Thyroid gland (tissue), 4 donors: Measurements from ENCODE around the gene SFTPD. TPM values are rescaled to one million over a fixed set of nuclear protein-coding genes. Genes with fewer than 3 reads are reported as not detected.

Source experiments
- DNase-seq, 2 donors: peaks; one replicate each; pipeline ENCODE4 v3.0.0-alpha.2; 2019
- H3K27ac ChIP-seq, 3 donors: fragments of 200-600 bp; sonication (generic); 1 replicate in 2 of 3; 2 replicates in 1 of 3; pipeline ENCODE4 v1.5.1; 2016 to 2019; ENCODE audit warnings: mild to moderate bottlenecking in 1 of 3, moderate library complexity in 1 of 3
- H3K27me3 ChIP-seq: fragments of 200-600 bp; sonication (generic); one replicate; pipeline ENCODE4 v1.5.1; 2019
- H3K36me3 ChIP-seq, 2 donors: fragments of 200-600 bp; sonication (generic); one replicate each; pipeline ENCODE4 v1.5.1; 2016 to 2019
- H3K4me1 ChIP-seq, 2 donors: fragments of 200-600 bp; sonication (generic); one replicate each; pipeline ENCODE4 v1.5.1; 2017 to 2019
- H3K4me3 ChIP-seq, 3 donors: fragments of 200-600 bp; sonication (generic); replicated peaks in 1 of 3; 1 replicate in 2 of 3; 2 replicates in 1 of 3; pipeline ENCODE4 v1.5.1; 2016; ENCODE audit warnings: mild to moderate bottlenecking in 1 of 3
- H3K9me3 ChIP-seq: fragments of 200-600 bp; sonication (generic); one replicate; pipeline ENCODE4 v1.5.1; 2017
- CTCF ChIP-seq, 6 experiments: fragments of 200-600 bp in 3 of 6; fragments of 450-650 bp in 3 of 6; sonication (generic) in 3 of 6; IDR thresholded peaks; one replicate each; pipeline ENCODE4 v1.5.1; 2016 to 2019; ENCODE audit warnings: antibody characterized with exemption in 6 of 6, mild to moderate bottlenecking in 2 of 6, inconsistent platforms in 1 of 6, moderate library complexity in 1 of 6
- POLR2A ChIP-seq, 2 donors: fragments of 450-650 bp; IDR thresholded peaks; one replicate each; pipeline ENCODE4 v1.6.1; 2017; ENCODE audit warnings: antibody characterized with exemption in 2 of 2, mild to moderate bottlenecking in 2 of 2, moderate library complexity in 1 of 2
- WGBS, 2 donors: methylation state at CpG; one replicate each; pipeline ENCODE4 v1.1.5; 2017; 5-methylcytosine and 5-hydroxymethylcytosine counted together
- intact Hi-C: fragments of 100-400 bp; cut with DNase I; formaldehyde crosslinking; loops from one replicate; pipeline ENCODE4 v1.15.1; 2023
- total RNA-seq, 4 donors: library from RNA; depleted of rRNA; stranded (reverse); fragments of >200 nt; gene quantifications; one replicate each; pipeline ENCODE4 v1.2.3, GENCODE V29; 2016

The SFTPD gene
- total RNA-seq, 4 donors from 2014 or later: 3.0 to 10.8 (median 5.7) TPM

GRCh38 chr10:79976999-79977398 lies 28.1 kb upstream of the SFTPD start:
- H3K27me3 ChIP-seq: no peaks in the 10 kb centered on the region
- H3K36me3 ChIP-seq: no peaks in the 10 kb centered on the region
- peaks cover 15 to 21% of the 10 kb centered on the region in 2 donors for H3K4me1 ChIP-seq
- H3K27ac ChIP-seq: no peak overlapping the region
- no peak for TF ChIP-seq CTCF (IDR thresholded peaks at IDR 0.05)
- TF ChIP-seq POLR2A (IDR thresholded peaks at IDR 0.05): no peak
- no peak overlapping the region for H3K4me3 ChIP-seq
- intact Hi-C loops: no loop called here
- no peak for DNase-seq
- H3K9me3 ChIP-seq: no peaks in the 10 kb centered on the region
- 83 to 89% methylated on average over 2 of the region's 2 CpGs for WGBS, 2 donors

DNA sequence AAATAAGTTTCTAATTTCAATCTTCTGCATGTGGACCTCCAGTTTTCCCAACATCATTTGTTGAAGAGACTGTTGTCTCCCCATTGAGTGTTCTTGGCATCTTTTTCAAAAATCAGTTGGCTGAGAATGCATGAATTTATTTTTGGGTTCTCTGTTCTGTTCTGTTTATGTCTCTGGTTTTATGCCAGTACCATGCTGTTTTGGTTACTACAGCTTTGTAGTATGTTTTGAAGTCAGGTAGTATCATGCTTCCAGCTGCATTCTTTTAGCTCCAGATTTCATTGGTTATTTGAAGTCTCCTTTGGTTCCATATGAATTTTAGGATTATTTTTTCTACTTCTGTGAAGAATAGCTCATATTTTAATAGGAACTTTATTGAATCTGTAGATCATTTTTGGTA lies 21.2 kb upstream of the SFTPD start:
- Histone ChIP-seq H3K27ac (no peak overlapping the region), H3K4me3 (no peak overlapping the region), H3K4me1 (no peaks in the 10 kb centered on the region), H3K27me3 (no peaks in the 10 kb centered on the region), H3K9me3 (no peaks in the 10 kb centered on the region), H3K36me3 (no peaks in the 10 kb centered on the region)
- intact Hi-C loops: no loop called here
- DNase-seq: no peak
- TF ChIP-seq POLR2A (IDR thresholded peaks at IDR 0.05): no peak
- TF ChIP-seq CTCF (IDR thresholded peaks at IDR 0.05): no peak

GRCh38 chr10:79947787-79948424 lies 999 bp downstream of the SFTPD start:
- Histone ChIP-seq H3K9me3 (no peaks in the 10 kb centered on the region), H3K4me1 (peaks cover 0 to 13% of the 10 kb centered on the region in 2 donors), H3K36me3 (no peaks in the 10 kb centered on the region), H3K4me3 (no peak overlapping the region), H3K27me3 (no peaks in the 10 kb centered on the region), H3K27ac (no peak overlapping the region)
- intact Hi-C loops: no loop called here
- peak in 1 of 2 donors; percentile 14 for DNase-seq
- WGBS, 2 donors: 63 to 88% methylated on average over 4 of the region's 5 CpGs
- TF ChIP-seq POLR2A (IDR thresholded peaks at IDR 0.05) (no peak), CTCF (IDR thresholded peaks at IDR 0.05) (no peak)

- peak in 1 of 2 donors; percentile 22 for DNase-seq
- Histone ChIP-seq H3K27ac (no peak overlapping the region), H3K27me3 (no peaks in the 10 kb centered on the region), H3K36me3 (no peaks in the 10 kb centered on the region), H3K4me3 (no peak overlapping the region), H3K4me1 (peaks cover 0 to 13% of the 10 kb centered on the region in 2 donors), H3K9me3 (no peaks in the 10 kb centered on the region)
- TF ChIP-seq CTCF (IDR thresholded peaks at IDR 0.05) (no peak), POLR2A (IDR thresholded peaks at IDR 0.05) (no peak)
- intact Hi-C loops: no loop called here
- WGBS, 2 donors: 48 to 52% methylated on average over 2 of the region's 2 CpGs
Observed at GRCh38 chr10:79947083-79947415, 1.9 kb downstream of the SFTPD start.

DNA sequence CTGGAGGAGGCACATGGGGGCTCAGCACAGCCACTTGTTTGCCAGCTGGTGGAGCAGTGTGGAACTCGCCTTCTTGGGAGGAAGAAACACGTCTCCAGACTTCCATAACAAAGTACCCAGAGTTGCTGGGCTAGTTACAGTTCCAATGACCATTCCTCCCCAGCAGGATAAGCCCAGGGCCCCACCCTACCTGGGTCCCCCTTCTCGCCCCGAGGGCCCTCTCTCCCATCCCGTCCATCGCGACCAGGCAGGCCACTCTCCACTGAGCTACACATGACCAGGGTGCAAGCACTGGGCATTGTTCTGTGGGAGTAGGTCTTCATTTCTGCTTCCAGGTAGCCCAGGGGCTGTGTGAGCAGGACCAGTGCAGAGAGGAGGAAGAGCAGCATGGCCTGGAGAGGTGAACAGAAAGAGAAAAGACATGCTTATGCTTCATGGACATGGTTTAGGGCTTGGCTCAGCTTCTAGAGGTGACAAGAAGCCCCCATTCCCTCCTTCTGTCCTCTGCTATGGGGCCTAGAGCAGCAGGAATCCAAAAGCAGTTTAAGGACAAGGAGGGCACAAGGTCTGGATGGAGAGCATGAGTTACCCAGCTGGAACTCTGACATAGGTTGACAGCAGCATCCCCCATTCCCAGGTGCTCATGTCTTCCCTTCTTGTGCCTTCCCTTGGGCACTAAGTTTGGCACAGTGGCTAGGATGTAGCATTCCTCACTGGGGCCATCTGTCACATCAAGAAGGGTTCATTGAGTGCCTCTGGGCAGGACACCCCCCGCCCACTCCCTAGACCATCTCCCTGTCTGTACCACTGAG lies 2.4 kb downstream of the SFTPD start:
- Histone ChIP-seq H3K4me3 (no peak overlapping the region), H3K9me3 (no peaks in the 10 kb centered on the region), H3K36me3 (no peaks in the 10 kb centered on the region), H3K27ac (no peak overlapping the region), H3K4me1 (peaks cover 0 to 13% of the 10 kb centered on the region in 2 donors), H3K27me3 (no peaks in the 10 kb centered on the region)
- intact Hi-C loops: no loop called here
- no peak for DNase-seq
- TF ChIP-seq POLR2A (IDR thresholded peaks at IDR 0.05) (no peak), CTCF (IDR thresholded peaks at IDR 0.05) (no peak)
- WGBS, 2 donors: 72 to 91% methylated on average over 6 to 8 of the region's 8 CpGs
